ENCODE results near the gene MYH14. TPM values are rescaled to one million over a fixed set of nuclear protein-coding genes. Genes with fewer than 3 reads are reported as not detected.

The MYH14 gene
- total and polyA plus RNA-seq, 10 of the 15 experiments (the other 5 are each of a cell fraction or from before 2014, with no cell fraction given) = 0.06 to 0.69 (median 0.15) TPM; not detected in 4

DNA sequence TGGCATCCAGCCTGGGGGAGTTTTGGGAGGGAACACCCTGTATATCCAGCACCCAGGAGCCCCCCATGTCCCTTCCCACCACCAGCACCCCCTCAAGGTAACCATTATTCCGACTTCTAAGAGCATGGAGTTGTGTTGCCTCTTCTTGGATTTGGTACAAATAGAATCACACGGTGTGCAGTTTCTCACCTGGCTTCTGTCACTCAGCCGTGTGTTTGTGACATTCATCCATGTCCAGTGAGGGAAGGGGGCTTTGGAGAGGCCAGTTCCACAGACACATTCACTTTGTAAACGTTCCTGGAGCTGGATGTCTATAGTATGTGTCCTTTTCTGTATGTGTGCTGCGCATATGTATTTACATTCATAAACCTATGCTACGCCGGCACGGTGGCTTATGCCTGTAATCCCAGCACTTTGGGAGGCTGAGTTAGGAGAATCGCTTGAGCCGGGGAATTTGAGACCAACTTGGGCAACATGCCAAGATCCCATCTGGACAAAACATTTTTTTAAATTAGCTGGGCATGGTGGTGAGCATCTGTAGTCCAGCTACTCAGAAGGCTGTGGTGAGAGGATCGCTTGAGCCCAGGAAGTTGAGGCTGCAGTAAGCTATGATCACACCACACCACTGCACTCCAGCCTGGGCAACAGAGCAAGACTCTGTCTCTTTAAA is 36.6 kb downstream of the MYH14 start:
- Histone ChIP-seq H4K20me1 (ENCODE audit: control insufficient read depth, insufficient read depth) (no peaks in the 10 kb centered on the region), H3K36me3 (ENCODE audit: control insufficient read depth in 2 of 2, insufficient read depth in 2 of 2, low read length in 1 of 2) (no peaks in the 10 kb centered on the region), H2AFZ (ENCODE audit: control insufficient read depth, low read depth, low read length) (no peak overlapping the region), H3K79me2 (ENCODE audit: control insufficient read depth, insufficient read depth, low read length) (no peaks in the 10 kb centered on the region), H3K4me1 (ENCODE audit: control insufficient read depth, insufficient read depth, low read length) (no peaks in the 10 kb centered on the region), H3K4me3 (no peak overlapping the region), H3K27ac (ENCODE audit: control insufficient read depth, insufficient read depth) (no peak overlapping the region), H3K27me3 (replicated peaks in 1 of 2; ENCODE audit: control insufficient read depth in 2 of 2, insufficient read depth in 2 of 2, low read length in 1 of 2) (no peaks in the 10 kb centered on the region; a peak in 1 of 4 replicates), H3K9me3 (replicated peaks; ENCODE audit: control insufficient read depth, insufficient read depth, low read length) (no peaks in the 10 kb centered on the region), H3K9ac (ENCODE audit: control insufficient read depth, insufficient read depth, low read length) (no peak overlapping the region), H3K4me2 (ENCODE audit: control insufficient read depth, insufficient read depth) (no peak overlapping the region)
- ChIA-PET RAD21 (ENCODE audit: unreplicated experiment) (no interaction called here), SMC1A (ENCODE audit: uncharacterized antibody, unreplicated experiment) (no interaction called here), POLR2A (no interaction called here), CTCF (interaction anchor here (1.0 kb wide), 1 partner anchor 19 kb away, joined by 4 read pairs; no protein-coding TSS in a partner anchor)
- TF ChIP-seq, protein P1, sequence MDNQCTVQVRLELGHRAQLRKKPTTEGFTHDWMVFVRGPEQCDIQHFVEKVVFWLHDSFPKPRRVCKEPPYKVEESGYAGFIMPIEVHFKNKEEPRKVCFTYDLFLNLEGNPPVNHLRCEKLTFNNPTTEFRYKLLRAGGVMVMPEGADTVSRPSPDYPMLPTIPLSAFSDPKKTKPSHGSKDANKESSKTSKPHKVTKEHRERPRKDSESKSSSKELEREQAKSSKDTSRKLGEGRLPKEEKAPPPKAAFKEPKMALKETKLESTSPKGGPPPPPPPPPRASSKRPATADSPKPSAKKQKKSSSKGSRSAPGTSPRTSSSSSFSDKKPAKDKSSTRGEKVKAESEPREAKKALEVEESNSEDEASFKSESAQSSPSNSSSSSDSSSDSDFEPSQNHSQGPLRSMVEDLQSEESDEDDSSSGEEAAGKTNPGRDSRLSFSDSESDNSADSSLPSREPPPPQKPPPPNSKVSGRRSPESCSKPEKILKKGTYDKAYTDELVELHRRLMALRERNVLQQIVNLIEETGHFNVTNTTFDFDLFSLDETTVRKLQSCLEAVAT (IDR thresholded peaks at IDR 0.05) = no peak
- TF ChIP-seq HCFC1 (IDR thresholded peaks at IDR 0.05; ENCODE audit: low read length) (no peak), NR2C2 (IDR thresholded peaks at IDR 0.05; ENCODE audit: borderline replicate concordance, control insufficient read depth, insufficient read length, low read depth) (no peak), HDGF (IDR thresholded peaks at IDR 0.05) (no peak), MYB (IDR thresholded peaks at IDR 0.05; ENCODE audit: borderline replicate concordance, low read depth, low read length) (no peak), NRF1 (conservative IDR thresholded peaks at IDR 0.05; ENCODE audit: low read depth, low read length) (no peak), NFYB (IDR thresholded peaks at IDR 0.05; ENCODE audit: insufficient read depth, low read depth, low read length) (no peak), SPI1 (IDR thresholded peaks at IDR 0.05; ENCODE audit: borderline replicate concordance, insufficient read depth, low read depth, low read length) (no peak)
- TF ChIP-seq, protein P2, sequence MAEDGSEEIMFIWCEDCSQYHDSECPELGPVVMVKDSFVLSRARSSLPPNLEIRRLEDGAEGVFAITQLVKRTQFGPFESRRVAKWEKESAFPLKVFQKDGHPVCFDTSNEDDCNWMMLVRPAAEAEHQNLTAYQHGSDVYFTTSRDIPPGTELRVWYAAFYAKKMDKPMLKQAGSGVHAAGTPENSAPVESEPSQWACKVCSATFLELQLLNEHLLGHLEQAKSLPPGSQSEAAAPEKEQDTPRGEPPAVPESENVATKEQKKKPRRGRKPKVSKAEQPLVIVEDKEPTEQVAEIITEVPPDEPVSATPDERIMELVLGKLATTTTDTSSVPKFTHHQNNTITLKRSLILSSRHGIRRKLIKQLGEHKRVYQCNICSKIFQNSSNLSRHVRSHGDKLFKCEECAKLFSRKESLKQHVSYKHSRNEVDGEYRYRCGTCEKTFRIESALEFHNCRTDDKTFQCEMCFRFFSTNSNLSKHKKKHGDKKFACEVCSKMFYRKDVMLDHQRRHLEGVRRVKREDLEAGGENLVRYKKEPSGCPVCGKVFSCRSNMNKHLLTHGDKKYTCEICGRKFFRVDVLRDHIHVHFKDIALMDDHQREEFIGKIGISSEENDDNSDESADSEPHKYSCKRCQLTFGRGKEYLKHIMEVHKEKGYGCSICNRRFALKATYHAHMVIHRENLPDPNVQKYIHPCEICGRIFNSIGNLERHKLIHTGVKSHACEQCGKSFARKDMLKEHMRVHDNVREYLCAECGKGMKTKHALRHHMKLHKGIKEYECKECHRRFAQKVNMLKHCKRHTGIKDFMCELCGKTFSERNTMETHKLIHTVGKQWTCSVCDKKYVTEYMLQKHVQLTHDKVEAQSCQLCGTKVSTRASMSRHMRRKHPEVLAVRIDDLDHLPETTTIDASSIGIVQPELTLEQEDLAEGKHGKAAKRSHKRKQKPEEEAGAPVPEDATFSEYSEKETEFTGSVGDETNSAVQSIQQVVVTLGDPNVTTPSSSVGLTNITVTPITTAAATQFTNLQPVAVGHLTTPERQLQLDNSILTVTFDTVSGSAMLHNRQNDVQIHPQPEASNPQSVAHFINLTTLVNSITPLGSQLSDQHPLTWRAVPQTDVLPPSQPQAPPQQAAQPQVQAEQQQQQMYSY (CRISPR knock-in tag; IDR thresholded peaks at IDR 0.05) = no peak
- TF ChIP-seq, protein P3, sequence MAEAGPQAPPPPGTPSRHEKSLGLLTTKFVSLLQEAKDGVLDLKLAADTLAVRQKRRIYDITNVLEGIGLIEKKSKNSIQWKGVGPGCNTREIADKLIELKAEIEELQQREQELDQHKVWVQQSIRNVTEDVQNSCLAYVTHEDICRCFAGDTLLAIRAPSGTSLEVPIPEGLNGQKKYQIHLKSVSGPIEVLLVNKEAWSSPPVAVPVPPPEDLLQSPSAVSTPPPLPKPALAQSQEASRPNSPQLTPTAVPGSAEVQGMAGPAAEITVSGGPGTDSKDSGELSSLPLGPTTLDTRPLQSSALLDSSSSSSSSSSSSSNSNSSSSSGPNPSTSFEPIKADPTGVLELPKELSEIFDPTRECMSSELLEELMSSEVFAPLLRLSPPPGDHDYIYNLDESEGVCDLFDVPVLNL (IDR thresholded peaks at IDR 0.05; ENCODE audit: low read depth, low read length) = no peak
- no peak for ATAC-seq
- FAIRE-seq = no peak
- no TSS peak for BruUV-seq (replicated peaks)
- intact Hi-C loops (cut with micrococcal nuclease; ENCODE audit: unreplicated experiment) = no loop called here
- 62% methylated on average over 11 of the region's 11 CpGs for WGBS (ENCODE audit: insufficient coverage, insufficient replicate concordance, low lambda C conversion rate, missing lambda C conversion rate)
- in situ Hi-C loops (cut with MboI) = no loop called here
- no peak for DNase-seq (ENCODE audit: low read depth, low spot score)

All from GM12878 (cell line).